Thyroid gland (tissue), 4 donors: ENCODE measurements around the gene FGGY. TPM values are rescaled to one million over a fixed set of nuclear protein-coding genes. Genes with fewer than 3 reads are reported as not detected.

Source experiments
- DNase-seq, 2 donors: peaks; one replicate each; pipeline ENCODE4 v3.0.0-alpha.2; 2019
- H3K27ac ChIP-seq, 3 donors: fragments of 200-600 bp; sonication (generic); 1 replicate in 2 of 3; 2 replicates in 1 of 3; pipeline ENCODE4 v1.5.1; 2016 to 2019; ENCODE audit warnings: mild to moderate bottlenecking in 1 of 3, moderate library complexity in 1 of 3
- H3K27me3 ChIP-seq: fragments of 200-600 bp; sonication (generic); one replicate; pipeline ENCODE4 v1.5.1; 2019
- H3K36me3 ChIP-seq, 2 donors: fragments of 200-600 bp; sonication (generic); one replicate each; pipeline ENCODE4 v1.5.1; 2016 to 2019
- H3K4me1 ChIP-seq, 2 donors: fragments of 200-600 bp; sonication (generic); one replicate each; pipeline ENCODE4 v1.5.1; 2017 to 2019
- H3K4me3 ChIP-seq, 3 donors: fragments of 200-600 bp; sonication (generic); replicated peaks in 1 of 3; 1 replicate in 2 of 3; 2 replicates in 1 of 3; pipeline ENCODE4 v1.5.1; 2016; ENCODE audit warnings: mild to moderate bottlenecking in 1 of 3
- H3K9me3 ChIP-seq: fragments of 200-600 bp; sonication (generic); one replicate; pipeline ENCODE4 v1.5.1; 2017
- POLR2A ChIP-seq, 2 donors: fragments of 450-650 bp; IDR thresholded peaks; one replicate each; pipeline ENCODE4 v1.6.1; 2017; ENCODE audit warnings: antibody characterized with exemption in 2 of 2, mild to moderate bottlenecking in 2 of 2, moderate library complexity in 1 of 2
- WGBS, 2 donors: methylation state at CpG; one replicate each; pipeline ENCODE4 v1.1.5; 2017; 5-methylcytosine and 5-hydroxymethylcytosine counted together
- intact Hi-C: fragments of 100-400 bp; cut with DNase I; formaldehyde crosslinking; loops from one replicate; pipeline ENCODE4 v1.15.1; 2023
- total RNA-seq, 4 donors: library from RNA; depleted of rRNA; stranded (reverse); fragments of >200 nt; gene quantifications; one replicate each; pipeline ENCODE4 v1.2.3, GENCODE V29; 2016
- TF ChIP-seq, protein P1 (sequence below), 6 experiments: fragments of 200-600 bp in 3 of 6; fragments of 450-650 bp in 3 of 6; sonication (generic) in 3 of 6; IDR thresholded peaks; one replicate each; pipeline ENCODE4 v1.5.1; 2016 to 2019; ENCODE audit warnings: antibody characterized with exemption in 6 of 6, mild to moderate bottlenecking in 2 of 6, inconsistent platforms in 1 of 6, moderate library complexity in 1 of 6

The FGGY gene
- total RNA-seq, 4 donors from 2014 or later, result 24.6 to 46.1 (median 36.4) TPM

DNA sequence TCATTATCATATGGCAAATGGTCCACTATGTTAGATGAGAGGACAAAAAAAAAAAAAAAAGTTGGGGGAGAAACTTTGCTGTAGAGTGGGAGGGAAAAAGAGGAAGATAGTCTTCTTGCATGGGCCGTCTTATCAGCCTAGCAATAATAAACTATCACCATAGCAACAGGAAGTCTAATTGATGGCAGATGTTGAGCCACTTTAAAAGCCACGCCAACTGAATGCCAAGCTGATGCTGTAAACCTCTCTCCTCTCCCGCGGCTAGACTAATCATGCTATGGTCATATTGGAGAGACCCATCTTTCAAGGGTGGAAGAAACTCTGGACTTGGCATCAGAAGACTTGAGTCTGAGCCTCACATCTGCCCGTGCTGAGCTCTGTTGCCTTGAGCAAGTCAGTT is 395.7 kb downstream of the FGGY start:
- Histone ChIP-seq H3K36me3 (no peaks in the 10 kb centered on the region), H3K4me3 (no peak overlapping the region), H3K9me3 (no peaks in the 10 kb centered on the region), H3K27me3 (no peaks in the 10 kb centered on the region), H3K27ac (no peak overlapping the region), H3K4me1 (peaks cover 15 to 18% of the 10 kb centered on the region in 2 donors)
- WGBS, 2 donors, result 67 to 79% methylated on average over 5 of the region's 5 CpGs
- intact Hi-C loops, result no loop called here
- DNase-seq, result no peak
- TF ChIP-seq, protein P1, sequence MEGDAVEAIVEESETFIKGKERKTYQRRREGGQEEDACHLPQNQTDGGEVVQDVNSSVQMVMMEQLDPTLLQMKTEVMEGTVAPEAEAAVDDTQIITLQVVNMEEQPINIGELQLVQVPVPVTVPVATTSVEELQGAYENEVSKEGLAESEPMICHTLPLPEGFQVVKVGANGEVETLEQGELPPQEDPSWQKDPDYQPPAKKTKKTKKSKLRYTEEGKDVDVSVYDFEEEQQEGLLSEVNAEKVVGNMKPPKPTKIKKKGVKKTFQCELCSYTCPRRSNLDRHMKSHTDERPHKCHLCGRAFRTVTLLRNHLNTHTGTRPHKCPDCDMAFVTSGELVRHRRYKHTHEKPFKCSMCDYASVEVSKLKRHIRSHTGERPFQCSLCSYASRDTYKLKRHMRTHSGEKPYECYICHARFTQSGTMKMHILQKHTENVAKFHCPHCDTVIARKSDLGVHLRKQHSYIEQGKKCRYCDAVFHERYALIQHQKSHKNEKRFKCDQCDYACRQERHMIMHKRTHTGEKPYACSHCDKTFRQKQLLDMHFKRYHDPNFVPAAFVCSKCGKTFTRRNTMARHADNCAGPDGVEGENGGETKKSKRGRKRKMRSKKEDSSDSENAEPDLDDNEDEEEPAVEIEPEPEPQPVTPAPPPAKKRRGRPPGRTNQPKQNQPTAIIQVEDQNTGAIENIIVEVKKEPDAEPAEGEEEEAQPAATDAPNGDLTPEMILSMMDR (IDR thresholded peaks at IDR 0.05), result no peak
- TF ChIP-seq POLR2A (IDR thresholded peaks at IDR 0.05), result no peak

DNA sequence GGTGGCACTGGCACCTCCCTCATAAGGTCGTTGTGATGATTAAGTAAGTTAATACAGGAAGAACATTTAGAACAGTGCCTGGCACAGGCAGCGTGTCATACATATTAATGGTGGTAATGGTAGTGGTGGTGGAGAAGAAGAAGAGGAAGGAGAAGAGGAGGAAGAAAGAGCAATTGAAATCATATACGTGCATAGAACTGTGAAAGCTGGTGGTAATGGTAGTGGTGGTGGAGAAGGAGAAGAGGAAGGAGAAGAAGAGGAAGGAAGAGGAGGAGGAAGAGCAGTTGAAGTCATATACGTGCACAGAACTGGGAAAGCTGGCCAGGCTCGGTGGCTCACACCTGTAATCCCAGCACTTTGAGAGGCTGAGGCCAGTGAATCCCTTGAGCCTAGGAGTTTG is 396.5 kb downstream of the FGGY start:
- H3K4me1 ChIP-seq, result peaks cover 15 to 18% of the 10 kb centered on the region in 2 donors
- TF ChIP-seq, protein P1 (IDR thresholded peaks at IDR 0.05), result no peak
- TF ChIP-seq POLR2A (IDR thresholded peaks at IDR 0.05), result no peak
- no peak for DNase-seq
- no peak overlapping the region for H3K4me3 ChIP-seq
- 86 to 93% methylated on average over 5 of the region's 5 CpGs for WGBS, 2 donors
- H3K9me3 ChIP-seq, result no peaks in the 10 kb centered on the region
- no peaks in the 10 kb centered on the region for H3K27me3 ChIP-seq
- intact Hi-C loops, result no loop called here
- H3K27ac ChIP-seq, result no peak overlapping the region
- H3K36me3 ChIP-seq, result no peaks in the 10 kb centered on the region

DNA sequence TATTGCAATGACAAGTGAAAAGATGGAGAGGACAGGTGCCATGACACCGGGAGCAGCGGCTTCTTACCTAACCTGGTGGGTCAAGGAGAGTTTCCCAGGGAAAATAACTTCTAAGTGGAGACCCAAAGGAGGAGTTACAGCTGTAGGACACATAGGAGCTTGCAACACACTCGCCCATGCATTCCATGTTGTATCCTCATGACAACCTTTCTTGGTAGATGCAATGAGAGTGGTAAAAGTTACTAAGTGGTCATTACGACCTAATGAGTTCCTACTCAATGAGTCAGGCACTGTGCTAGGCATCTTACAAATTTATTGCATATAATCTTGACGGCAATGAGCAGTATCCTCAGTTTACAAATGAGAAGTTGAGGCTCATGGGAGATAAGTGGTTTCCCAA is 398.4 kb downstream of the FGGY start:
- Histone ChIP-seq H3K4me1 (peaks cover 9 to 14% of the 10 kb centered on the region in 2 donors), H3K9me3 (no peaks in the 10 kb centered on the region), H3K27ac (no peak overlapping the region), H3K4me3 (no peak overlapping the region), H3K27me3 (no peaks in the 10 kb centered on the region), H3K36me3 (no peaks in the 10 kb centered on the region)
- TF ChIP-seq, protein P1 (IDR thresholded peaks at IDR 0.05), result no peak
- TF ChIP-seq POLR2A (IDR thresholded peaks at IDR 0.05), result no peak
- WGBS, 2 donors, result 88 to 94% methylated on average over 5 of the region's 5 CpGs
- DNase-seq, result no peak
- intact Hi-C loops, result no loop called here

DNA sequence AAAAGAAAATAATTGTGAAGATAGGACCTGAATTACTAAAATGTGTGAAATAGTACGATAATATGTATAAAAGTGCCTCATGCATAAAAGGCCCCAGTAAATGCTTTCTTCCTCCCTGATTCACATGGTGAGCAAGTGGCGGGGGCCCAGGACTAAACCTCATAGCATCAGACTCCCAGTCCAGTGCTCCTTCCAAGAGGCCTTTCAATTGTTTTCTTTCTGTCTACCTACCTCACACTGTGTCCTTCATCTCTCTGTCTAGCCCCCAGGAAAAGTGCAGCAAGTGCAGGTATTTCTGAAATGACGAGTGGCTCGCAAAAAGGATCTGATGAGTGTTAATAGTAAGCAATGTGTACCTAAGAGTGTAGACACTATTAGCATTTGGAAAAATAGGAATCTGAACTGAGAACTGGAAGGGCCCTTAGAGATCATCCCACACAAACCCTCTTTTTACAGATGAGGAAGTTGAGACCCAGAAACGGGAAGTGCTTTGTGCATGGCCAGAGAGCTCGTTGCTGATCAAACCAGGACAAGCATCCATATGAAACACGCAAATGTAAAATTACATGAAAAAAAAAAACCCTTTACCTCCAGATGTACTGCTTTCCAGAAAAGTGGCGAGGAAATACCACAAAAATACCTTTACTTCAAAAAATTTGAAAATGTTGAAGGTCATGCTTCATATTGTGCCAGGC is 399.7 kb downstream of the FGGY start:
- intact Hi-C loops, result no loop called here
- no peak overlapping the region for H3K27ac ChIP-seq
- no peak overlapping the region for H3K4me3 ChIP-seq
- H3K36me3 ChIP-seq, result no peaks in the 10 kb centered on the region
- no peak for DNase-seq
- no peak for TF ChIP-seq POLR2A (IDR thresholded peaks at IDR 0.05)
- TF ChIP-seq, protein P1 (IDR thresholded peaks at IDR 0.05), result no peak
- no peaks in the 10 kb centered on the region for H3K27me3 ChIP-seq
- 95% methylated on average over 8 of the region's 8 CpGs for WGBS, 2 donors
- H3K9me3 ChIP-seq, result no peaks in the 10 kb centered on the region
- H3K4me1 ChIP-seq, result peaks cover 0 to 4% of the 10 kb centered on the region in 2 donors

DNA sequence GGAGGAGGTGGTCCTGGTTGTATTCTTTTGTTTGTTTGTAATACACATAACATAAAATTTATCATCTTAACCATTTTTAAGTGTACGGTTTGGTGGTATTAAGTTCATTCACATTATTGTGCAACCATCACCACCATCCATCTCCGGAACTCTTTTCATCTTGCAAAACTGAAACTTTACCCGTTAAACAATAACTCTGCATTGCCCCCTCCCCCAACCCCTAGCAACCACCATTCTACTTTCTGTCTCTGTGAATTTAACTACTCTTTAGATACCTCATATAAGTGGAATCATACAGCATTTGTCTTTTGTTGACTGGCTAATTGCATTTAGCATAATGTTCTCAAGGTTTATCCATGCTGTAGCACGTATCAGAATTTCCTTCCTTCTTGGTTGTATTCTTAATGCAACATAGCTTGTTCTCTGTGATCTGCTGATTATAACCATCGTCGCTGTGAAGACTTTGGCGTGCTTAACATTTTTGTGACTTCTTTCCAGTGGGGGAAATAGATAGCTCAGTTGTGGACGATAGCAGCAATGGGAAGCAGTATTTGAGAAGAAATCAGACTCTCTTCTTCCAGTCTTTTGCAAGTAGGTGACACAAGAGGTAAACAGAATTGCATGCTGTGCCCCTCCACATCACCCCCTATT is 400.4 kb downstream of the FGGY start:
- intact Hi-C loops, result no loop called here
- WGBS, 2 donors, result 65 to 79% methylated on average over 8 of the region's 8 CpGs
- no peaks in the 10 kb centered on the region for H3K36me3 ChIP-seq

More for the DNA sequence above, 400.4 kb downstream of the FGGY start:
- H3K9me3 ChIP-seq, result no peaks in the 10 kb centered on the region
- no peak for DNase-seq
- TF ChIP-seq, protein P1 (IDR thresholded peaks at IDR 0.05), result no peak
- TF ChIP-seq POLR2A (IDR thresholded peaks at IDR 0.05), result no peak
- H3K4me1 ChIP-seq, result peaks cover 0 to 4% of the 10 kb centered on the region in 2 donors
- no peak overlapping the region for H3K4me3 ChIP-seq
- no peaks in the 10 kb centered on the region for H3K27me3 ChIP-seq
- H3K27ac ChIP-seq, result no peak overlapping the region
